Left kidney (tissue), 2 donors: ENCODE measurements around the gene PITX2. TPM values are rescaled to one million over a fixed set of nuclear protein-coding genes. Genes with fewer than 3 reads are reported as not detected.
"Not testable (repeated sequence)": the region's sequence is repeated elsewhere in the genome, so short reads cannot be mapped to it uniquely, and the experiment has no call there.

Experiments
- DNase-seq: peaks from one replicate; pipeline ENCODE4 v3.0.0-alpha.2; 2013
- polyA plus RNA-seq: library from polyadenylated mRNA; unstranded; fragments of 120-200 nt; gene quantifications from one replicate; pipeline ENCODE4 v1.2.1, GENCODE V29; 2013; ENCODE audit not compliant: insufficient read length

The PITX2 gene
- polyA plus RNA-seq, 1 donor = 3.8 TPM

GRCh38 chr4:110611968-110612447, 10.9 kb downstream of the PITX2 start:
- DNase-seq = no peak

DNA sequence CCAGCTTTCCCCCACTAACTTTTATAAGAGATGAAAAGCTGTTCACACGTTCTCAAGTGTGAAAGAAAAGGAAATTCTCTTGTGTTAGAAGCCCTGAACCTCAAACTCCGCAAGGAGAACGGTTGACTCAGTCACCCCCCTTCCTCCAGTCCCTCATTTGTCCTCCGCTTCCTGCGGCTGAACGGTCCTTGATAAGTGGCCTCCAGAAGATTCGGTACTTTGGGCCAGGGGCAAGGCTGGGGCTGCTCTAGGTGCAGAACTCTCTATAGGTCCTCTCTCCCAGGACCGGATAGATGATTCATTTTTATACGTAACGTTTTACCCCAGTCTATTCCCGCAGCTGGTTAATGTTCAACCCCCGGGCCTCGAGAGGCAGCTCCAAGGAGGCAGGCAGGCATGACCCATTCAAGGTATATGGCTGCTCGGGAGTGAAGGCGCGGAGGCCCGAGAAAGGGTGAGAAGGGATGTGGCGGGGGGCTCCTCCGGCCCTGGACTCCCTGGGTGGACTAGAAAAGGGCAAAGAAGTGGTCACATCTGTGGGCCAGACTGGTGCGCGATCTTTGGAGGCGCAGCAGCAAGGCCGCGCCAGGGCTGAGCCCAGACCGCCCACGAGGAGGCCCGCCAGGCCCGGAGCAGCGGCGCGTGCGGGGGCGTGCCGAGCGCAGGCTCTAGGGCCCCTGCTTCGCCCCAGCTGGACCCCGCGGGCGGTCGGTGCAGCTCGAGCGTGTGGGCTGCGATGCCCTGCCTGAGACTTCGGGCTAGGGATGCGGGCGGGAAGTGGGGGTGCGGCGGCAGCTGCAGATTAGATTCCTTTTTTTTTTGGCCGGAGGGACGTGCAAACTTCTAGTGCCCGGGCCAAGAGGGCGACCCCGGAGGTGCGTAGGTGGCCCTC, 11.7 kb downstream of the PITX2 start:
- DNase-seq = no peak

DNA sequence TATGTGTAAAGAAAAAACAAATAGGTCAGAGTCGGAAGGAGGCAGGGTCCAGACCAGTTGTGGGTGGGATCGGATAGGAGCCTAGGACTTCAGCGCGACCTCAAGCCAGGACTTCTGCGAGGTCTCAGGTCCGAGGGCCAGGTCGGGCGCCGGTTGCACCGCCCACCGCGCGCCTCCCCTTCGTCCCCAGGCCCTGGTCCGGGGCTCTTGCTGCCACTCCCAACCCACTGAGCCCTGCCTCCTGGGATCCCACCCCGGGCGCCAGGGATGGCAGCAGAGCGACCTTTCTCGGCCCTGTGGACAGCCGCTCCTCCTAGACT, 12.3 kb downstream of the PITX2 start:
- DNase-seq = no peak

DNA sequence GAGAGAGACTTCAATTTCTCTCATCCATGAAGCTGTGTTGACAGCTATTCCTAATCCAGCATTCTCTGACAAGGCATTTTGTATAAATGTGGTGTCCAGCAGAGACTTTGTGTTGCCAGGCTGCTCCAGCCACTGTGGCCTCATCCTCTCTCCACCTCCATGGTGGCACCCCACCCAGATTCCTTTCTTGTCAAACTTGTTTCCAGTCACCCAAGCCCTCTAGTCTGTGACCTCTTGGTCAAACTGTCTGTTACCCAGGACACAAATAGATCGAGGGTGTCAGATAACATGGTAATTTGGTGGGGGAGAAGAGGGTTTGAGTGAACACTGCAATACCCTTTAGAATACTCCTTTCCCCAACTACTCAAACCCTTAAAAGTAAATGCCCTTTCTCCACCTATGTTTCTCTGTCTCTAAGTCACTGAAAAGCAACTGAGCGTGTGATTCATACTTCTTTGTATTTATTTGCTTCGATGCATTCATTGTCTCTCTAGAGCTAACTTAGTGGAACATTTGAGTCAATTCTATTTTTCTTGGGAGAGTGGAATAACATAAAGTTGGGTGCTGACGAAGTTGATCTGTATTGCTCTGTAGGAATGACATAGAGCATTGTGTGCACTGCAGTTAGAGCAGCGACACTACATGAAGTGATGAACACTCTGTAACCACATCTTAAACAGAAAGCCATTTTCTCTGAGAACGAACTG, 13.7 kb downstream of the PITX2 start:
- DNase-seq = no peak

- no peak for DNase-seq
Observed at GRCh38 chr4:110605077-110605476, 17.8 kb downstream of the PITX2 start.

DNA sequence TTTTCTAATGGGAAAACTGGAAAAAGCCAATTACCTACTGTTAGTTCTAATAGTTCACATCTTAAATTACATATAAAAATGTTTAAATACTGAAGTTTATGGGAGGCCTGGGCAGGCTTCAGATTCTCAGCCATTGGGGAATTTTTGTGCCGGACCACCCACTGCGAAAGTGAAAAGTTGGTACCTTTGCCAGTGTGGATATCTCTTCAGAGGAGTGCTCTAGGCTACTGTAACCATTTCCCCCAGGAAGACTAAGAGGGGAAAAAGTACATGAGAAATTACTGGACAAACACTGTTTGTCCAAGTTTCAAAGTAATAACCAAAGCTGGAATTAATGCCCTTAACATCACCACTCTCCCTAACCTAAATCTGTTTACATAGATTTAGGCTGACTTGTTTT, 20.8 kb downstream of the PITX2 start:
- no peak for DNase-seq

- DNase-seq = no peak
Observed at GRCh38 chr4:110597582-110597981, 25.3 kb downstream of the PITX2 start.

DNA sequence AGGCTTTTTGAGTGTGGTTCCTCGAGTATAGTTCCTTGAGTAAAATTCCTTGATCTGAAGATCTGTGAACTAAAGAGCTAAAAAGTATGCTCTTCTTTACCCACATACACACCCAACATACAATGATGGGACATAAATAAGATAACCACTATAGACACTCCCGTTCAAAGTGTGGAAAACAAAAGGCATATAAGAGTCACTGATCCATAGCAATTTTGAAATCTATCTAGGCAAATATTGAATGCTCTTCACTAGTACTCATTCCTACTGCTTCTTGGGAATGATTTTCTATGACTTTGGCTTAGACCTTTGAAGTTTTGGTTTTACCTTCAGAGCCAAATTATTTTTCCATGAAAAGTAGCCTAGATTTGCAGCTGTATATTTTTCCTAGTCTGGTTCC, 26.4 kb downstream of the PITX2 start:
- DNase-seq = no peak

GRCh38 chr4:110595583-110595982, 27.3 kb downstream of the PITX2 start:
- no peak for DNase-seq

GRCh38 chr4:110589297-110589696, 33.6 kb downstream of the PITX2 start:
- no peak for DNase-seq

DNA sequence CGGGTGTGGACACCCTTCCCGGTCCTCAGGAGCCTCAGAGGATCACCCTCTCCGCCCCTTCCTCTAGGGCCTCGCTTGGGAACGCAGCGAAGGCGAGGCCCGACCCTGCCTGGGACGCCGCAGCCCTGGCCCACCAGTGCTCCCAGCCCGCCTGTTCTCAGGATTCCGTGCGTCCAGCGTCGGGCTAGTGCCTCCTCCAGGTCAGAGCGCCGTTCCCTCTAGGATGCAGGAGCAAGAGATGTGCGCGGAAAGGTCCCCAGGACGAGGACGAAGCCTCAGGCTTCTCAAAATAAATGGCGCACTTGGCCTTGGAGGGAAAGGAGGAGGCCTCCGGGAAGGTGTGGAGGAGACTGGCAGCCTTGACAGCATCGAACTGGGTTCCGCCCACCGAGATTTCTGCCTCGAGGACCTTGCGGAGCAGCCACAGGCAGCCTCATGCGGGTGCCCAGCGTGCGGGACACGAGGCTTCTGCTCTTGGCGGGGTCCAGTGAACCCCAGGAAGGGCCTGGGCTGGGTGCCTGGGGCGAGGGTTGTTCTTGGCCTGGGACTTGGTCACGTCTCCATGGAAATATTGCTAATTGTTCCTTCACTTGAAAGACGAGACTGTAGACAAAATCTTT, 35.1 kb downstream of the PITX2 start:
- no peak for DNase-seq

DNA sequence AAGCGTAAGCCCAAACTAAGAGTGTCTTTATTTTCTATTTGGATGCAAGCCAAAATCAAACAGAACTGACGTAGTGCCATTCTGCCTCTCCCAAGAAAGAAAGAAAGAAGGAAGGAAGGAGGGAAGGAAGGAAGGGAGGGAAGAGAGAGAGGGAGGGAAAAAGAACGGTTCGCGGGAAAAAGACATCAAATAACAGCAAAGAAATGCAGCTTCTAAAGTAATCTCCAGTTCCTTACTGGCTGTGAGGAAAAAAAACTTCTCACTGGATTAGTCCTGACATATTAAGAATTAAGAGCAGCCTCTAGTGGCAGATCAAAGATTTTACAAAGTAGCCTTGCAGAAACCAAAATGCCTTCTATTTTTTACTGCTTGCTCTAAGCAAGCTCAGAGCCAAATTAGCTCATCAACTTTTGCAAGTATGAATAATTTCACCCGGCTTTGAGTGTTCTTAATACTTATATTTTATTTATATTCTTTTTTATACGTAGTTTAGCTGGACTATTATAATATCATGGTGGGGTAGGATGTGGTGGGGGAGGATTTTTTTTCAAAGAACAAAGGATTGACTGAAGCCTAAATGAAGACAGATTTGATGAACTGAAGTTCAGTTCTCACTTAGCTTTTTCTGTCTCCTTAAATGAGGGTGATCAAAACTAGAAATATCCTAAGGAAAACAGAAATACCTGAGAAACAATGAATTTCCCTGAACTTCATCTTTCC, 36.6 kb downstream of the PITX2 start:
- peak; percentile 36 for DNase-seq

GRCh38 chr4:110576696-110577095, 46.2 kb downstream of the PITX2 start:
- not testable (repeated sequence) for DNase-seq

Other genes with a start within 250 kb of the PITX2 start
- gene ENPEP, start 146.9 kb downstream of the PITX2 start, polyA plus RNA-seq = 222 TPM